HG03103 (cell line): ENCODE measurements around the gene SIGLEC7.
"Not testable (repeated sequence)": the region's sequence is repeated elsewhere in the genome, so short reads cannot be mapped to it uniquely, and the experiment has no call there.

Source experiments
- ATAC-seq: cut with Tn5 transposase; IDR thresholded peaks from one replicate; pipeline ENCODE4 v1.9.1; 2021; ENCODE audit warnings: low read depth; ENCODE audit not compliant: unreplicated experiment

Gene SIGLEC7

DNA sequence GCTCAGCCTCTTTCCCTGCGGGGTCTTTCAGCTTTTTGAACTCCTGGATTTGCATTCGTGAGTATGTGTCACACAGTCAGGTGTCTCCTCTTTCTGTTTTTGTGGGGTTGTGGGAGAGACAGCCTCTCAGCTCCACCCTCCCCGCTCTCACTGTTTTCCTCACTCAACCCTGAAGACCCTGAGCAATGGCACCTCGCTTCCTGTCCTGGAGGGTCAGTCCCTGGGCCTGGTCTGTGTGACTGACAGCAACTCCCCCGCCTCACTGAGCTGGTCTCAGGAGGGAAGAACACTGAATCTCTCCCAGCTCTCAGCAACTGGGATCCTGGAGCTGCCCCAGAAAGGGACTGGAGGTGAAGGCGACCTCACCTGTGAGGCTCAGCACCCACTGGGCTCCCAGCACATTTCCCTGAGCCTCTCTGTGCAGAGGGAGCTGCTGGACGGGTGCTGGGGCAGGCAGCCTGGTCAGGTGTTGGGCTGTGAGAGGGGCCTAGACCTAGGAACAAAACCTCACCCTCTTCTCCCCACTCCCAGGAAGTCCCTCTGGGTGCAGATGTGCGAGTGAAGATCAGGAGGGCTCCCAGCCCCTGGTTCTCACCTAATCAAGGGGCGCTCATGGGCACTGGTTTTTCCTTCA, 4.2 kb upstream of the SIGLEC7 start:
- ATAC-seq: no peak

DNA sequence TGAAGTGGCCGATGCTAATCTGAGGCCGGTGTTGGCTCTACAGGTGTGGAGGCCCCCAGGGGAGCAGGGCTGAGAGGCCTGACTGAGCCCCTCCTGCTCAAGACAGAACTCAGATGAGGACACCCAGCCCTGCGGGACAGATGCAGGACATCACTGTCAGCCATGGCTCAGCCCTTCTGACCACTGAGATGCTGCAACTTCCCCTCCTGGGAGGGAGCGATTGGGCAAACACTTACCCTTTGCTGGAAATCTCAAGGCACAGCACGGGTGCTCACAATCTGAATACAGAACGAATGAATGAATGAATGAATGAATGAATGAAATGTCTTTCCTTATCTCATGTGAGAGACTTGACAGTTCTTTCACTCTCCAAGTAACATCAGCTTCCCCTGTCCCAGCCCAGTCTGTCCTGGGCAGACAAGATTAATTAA, 3.5 kb upstream of the SIGLEC7 start:
- ATAC-seq: no peak

DNA sequence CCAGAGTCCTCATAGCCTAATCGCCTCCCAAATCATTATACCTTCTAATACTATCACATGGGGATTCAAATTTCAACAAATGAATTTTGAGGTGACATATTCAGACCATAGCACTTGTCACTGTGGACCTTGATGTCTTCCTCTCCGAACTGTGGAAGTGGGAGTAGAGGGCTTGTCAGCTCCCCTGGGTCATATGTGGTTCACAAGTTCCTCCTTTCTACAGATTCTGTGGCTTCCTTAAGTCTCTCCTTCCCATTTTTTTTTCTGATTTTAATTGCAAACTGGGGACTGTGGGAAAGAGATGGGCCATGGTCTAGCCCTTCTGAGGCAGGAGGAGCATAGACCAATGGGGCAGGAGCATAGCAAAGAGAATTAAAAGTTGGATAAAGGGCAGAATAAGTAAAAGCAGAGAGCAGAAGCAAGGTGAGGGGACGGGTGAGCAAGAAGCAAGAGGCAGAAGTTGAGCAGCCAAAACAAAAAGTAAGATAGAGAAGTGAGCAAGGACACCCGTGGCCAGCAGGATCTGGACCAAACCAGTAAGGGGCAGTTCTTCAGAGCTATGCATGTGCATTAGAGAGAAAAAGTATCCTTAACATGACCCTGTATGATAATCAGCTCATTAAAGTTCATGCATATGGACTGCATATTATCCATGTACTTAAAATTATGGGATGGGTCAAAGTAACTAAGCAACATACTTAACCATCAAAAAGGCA, 2.6 kb upstream of the SIGLEC7 start:
- no peak for ATAC-seq

DNA sequence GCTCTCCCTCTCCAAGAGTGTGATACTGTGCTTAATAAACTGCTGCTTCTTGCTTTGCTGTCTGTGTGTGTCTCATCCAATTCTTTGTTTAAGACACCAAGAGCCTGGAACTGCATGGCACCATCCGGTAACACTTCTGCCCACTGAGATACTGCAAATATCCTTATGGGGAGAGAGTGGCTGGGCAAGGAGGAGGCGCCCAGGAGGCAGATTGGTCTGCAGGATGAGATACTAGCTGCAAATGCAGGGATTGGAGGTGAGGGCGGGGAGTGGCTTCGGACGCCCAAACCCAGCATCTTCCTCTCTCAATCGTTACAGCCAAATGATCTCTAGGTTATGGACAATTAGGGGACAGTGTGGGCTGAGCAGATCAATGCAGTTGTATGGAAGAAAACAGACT, 1.7 kb upstream of the SIGLEC7 start:
- ATAC-seq: no peak

DNA sequence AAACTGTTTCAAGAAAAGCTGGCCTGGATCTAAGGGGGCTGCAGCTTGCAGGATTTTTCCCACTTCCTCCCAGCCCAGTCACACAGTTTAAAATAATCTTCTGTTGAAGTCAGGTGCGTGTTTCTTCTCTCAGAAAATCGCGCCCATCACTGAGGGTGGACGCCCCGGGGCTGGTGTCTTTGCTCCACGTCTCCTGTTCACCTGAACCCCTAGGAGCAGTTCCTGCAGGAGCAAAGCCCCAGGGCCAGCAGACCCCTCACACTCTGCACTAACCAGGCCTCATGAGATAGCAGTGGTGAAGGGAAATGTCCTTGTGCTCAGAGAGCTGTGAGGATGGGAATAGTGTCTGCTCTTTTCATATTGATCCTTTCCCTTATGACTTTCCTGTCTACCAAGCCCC, 920 bp upstream of the SIGLEC7 start:
- no peak for ATAC-seq

DNA sequence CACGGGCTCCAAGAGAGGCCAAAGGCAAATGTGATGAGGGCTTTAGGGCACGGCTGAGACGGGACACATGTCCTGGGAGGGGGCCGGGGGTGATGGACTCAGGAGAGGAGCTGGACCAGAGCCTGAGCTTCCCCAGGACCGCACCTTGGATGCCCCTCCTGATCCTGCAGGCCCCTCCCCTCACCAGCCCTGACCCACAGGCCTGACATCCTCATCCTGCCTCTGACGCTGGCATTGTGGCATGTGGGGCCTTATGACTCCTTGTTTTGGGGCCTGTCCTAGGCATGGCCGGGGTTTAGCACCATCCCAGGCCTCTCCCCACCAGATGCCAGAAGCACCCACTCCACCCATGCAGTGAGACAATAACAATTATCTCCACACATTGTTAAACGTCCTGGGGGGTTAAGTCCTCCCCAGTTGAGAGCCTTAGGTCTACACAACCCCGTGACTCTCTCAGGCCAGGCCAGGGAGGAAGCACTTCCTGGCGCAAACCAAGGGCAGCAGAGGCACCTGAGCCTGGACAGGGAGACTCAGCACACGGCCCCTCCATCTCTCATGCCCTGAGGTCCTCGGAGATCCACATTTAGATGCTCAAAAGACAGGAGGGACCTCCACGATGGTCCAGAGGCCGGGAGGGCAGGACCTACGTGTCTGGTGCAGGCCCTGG, 841 bp downstream of the SIGLEC7 start:
- not testable (repeated sequence) for ATAC-seq

DNA sequence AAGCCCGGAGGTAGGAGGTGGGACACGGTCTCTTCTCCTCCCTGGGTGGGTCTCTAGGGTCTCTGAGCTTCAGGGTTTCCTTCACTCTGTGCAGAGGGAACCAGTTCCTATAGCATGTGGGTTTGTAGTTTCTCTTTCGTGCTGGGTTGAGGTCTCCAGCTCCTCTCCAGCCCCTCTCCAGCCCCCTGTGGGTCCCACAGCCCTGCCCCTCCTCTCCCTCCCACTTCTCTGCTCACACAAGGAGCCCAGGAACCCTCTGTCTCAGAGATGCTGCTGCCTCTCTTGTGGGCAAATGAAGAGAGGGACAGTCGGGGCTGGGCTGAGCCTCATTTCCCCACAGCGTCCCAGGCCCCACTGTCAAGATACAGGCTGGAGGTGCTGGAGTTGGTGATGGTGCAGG, 1.4 kb downstream of the SIGLEC7 start:
- no peak for ATAC-seq

DNA sequence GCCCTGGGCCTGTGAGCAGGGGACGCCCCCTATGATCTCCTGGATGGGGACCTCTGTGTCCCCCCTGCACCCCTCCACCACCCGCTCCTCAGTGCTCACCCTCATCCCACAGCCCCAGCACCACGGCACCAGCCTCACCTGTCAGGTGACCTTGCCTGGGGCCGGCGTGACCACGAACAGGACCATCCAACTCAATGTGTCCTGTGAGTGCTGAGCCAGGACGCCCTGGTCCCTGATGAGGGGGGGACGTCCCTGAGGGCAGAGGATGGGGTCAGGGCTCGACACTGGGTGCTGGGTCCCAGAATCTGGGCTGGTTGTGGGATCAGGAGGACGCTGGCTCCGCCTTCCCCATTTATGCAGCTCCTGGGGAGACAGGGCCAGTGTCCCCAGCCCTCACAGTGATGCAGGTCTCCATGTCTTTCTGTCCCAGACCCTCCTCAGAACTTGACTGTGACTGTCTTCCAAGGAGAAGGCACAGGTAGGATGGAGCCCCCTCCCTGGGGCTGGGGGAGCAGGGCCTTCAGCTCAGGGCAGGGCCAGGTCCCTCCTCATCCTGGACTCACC, 2.5 kb downstream of the SIGLEC7 start:
- no peak for ATAC-seq

DNA sequence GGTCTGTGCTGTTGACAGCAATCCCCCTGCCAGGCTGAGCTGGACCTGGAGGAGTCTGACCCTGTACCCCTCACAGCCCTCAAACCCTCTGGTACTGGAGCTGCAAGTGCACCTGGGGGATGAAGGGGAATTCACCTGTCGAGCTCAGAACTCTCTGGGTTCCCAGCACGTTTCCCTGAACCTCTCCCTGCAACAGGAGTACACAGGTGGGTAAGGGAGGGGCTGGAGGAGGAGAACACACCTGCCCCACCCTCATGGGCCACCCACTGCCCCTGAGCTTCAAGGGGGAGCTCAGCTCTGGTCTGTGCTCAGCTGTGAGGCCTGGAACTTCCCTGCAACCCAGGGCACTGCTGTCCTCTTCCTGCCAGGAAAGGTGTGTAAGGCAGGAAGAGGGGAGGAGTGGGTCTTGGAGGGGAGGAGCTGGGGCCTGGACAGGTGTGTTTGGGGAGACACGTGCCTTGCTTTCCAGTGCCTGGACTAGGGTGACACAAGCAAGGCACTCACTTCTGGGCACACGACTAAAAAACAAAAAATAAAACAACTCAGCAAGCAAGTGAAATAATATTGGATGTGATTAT, 3.9 kb downstream of the SIGLEC7 start:
- no peak for ATAC-seq

DNA sequence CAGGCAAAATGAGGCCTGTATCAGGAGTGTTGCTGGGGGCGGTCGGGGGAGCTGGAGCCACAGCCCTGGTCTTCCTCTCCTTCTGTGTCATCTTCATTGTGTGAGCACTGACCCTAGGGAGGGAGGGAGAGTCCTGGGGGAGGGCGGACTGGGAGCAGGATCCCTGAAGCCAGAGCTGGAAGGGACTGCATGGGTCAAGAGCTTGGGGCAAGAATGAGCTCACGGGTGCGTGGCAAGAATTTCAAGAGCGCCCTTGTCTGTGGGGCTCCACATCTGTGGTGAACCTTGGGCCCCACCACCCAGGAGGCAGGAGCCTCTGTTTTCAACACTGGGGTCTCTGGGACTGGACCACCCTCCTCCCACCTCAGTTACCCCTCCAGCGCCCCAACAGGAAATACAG, 4.7 kb downstream of the SIGLEC7 start:
- no peak for ATAC-seq

DNA sequence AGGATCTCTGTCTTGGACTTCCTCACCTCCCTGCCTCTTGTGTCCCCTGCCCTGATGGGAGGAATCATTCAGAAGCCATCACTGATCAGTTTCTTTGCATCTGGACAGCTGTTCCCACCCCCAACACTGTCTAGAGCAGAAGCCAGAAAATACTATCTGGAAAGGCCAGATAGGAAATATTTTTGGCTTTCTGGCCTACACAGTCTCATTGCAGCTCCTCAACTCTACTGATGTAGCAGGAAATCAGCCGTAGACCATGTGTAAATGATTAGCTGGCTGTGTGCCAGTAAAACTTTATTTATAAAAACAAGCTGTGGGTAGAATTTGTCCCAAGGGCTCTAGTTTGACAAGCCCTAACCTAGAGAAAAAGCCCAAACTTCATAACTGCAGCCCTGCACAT, 5.6 kb downstream of the SIGLEC7 start:
- ATAC-seq: no peak

DNA sequence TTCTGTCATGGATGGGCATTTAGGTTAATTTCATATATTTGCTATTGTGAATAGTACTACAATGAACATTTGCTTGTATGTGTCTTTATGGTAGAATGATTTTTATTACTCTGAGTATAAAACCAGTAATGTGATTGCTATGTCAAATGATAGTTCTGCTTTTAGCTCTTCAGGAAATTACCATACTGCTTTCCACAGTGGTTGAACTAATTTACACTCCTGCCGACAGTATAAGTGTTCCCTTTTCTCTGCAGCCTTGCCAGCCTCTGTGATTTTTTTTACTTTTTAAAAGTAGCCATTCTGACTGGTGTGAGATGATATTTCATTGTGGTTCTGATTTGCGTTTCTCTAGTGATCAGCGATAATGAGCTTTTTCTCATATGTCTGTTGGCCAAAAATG, 6.5 kb downstream of the SIGLEC7 start:
- no peak for ATAC-seq

DNA sequence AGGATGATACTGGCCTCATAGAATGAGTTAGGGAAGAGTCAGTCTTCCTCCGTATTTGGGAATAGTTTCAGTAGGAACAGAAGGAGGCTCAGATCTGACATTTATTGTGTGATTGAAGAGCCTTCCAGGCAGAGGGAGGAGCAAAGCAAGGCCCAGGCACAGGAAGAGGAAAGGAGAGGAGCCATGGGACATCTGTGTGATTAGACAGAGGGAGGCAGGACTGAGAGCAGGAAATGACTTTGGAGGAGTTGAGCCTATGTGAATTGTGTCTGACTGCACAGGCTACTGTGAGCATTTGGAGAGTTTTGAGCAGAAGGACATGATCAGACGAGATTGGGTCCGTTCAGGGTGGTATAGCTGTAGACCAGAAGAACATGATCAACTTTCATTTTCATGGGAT, 8.5 kb downstream of the SIGLEC7 start:
- ATAC-seq: no peak

DNA sequence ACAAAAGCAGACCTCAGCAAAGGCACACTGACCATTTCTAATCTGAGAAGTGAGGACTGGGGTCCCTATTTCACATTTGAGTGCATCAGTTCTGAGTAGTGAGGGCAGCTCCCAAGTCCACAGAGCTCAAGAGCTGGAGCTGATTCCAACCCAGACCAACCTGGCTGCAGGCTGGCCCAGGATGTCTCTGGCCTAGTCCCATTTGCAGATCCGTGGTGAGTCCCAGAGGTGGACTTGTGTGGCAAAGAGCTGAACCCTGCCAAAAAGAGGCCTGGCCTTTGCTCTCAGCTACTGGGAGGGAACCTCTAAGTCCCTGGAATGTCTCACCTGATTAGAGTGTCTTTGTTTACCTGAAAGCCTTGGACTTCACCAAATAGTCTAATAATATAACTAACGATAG, 14.6 kb downstream of the SIGLEC7 start:
- ATAC-seq: no peak

DNA sequence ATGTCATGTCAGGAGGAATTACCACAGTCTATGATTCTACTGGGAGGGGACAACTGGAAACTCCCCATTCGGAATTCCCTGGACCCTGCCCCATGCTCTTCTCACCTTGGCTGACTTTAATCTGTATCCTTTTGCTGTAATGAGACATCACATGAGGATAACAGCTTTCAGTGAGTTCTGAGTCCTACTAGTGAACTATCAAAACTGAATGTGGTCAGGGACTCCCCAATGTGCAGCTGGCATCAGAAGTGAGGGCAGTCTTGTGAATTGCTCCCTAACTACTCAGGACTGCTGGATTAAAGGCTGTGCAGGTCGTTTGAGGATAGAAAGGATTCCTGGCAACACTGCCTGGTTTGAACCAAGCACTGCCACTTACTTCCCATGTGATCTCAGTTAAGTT, 15.2 kb downstream of the SIGLEC7 start:
- ATAC-seq: no peak

DNA sequence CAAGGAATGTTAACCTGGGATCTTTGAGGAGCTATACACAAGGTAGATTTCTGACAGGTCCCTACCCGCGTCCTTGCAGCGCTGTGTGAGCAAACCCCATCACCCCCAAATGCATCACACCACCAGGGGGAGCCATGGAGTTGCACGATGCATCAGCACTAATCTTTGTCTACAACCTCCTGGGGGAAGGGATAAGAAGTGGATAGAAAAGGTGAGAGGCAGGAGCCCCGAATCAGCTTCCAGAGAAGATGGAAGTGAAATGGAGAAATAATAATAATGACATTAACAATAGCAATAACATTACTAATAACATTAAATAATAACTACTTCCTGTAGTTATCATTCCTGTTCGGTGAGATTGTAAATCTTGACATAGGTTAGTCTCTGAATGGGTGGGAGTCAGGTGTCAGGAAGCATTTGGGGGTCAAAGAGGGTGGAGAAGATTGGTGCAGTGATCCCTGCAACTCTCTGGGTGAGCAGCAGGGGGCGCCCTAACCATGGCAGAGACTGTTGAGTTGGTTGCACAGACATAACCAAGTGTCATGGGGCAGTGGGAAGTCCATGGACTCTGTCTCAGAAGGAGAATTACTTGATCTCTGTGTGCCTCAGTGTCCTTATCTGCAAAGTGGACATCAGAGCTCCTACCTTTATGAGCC, 16.5 kb downstream of the SIGLEC7 start:
- ATAC-seq: no peak

DNA sequence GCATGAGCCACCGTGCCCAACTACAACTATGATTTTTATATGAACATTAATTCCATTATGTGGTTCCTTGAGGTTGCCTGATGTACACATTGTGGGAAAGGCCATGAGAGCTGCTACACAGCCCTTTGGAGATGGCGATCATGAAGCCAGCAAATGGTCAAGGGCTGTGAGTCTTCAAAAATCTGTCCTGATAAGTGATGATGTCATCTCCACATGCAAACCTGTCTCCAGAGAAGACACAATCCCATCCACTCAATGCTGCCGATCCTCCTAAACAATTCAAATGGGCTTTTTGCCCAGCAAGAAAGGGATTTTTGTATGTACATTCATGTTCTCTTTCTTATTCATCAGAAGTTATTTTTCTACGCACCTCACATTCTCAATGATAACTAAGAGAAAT, 17.6 kb downstream of the SIGLEC7 start:
- ATAC-seq: no peak

DNA sequence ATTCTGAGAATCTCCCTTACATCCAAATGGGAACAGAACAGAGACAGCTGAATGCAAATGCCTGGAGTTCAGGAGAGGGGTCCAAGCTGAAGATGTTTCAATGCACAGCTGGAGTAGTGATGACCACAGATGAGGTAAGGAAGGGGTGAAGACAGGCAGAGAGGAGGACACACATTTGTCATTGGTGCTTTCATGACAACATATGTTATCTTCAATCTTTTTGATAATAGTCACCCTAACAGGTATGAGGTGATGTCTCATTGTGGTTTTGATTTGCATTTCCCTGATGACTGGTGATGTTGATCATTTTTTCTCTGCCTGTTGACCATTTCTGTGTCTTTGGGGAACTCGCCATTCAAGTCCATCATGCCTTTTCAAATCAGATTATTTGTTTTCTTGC, 19.2 kb downstream of the SIGLEC7 start:
- ATAC-seq: no peak

DNA sequence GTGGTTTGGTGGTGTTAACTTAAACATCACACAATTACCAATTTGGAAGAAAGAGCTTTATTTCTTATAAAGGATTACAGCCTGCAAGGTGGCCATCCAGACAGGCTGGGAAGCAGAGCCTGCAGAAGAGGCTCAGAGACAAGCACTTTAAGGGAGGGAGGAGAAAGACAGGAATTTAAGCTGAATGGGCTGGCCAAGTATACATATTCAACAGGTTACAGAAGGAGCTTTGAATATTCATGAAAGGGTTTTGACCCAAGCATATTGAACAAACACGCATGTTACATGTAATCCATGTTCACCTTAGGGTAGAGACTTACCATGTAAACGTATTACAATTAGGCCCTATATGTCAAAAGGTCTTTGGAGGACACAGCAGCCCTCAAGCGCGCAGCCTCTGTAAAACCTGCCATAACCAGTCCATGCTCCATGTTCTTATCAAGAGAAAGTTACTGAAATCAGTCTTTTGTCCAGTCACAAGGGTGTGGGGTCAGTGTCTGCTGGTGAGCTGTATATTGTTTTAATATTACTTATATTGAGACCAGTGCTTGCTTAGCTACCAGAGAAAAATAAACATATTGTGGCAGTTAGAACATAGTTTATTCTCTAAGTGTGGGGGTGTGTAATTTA, 19.9 kb downstream of the SIGLEC7 start:
- no peak for ATAC-seq

DNA sequence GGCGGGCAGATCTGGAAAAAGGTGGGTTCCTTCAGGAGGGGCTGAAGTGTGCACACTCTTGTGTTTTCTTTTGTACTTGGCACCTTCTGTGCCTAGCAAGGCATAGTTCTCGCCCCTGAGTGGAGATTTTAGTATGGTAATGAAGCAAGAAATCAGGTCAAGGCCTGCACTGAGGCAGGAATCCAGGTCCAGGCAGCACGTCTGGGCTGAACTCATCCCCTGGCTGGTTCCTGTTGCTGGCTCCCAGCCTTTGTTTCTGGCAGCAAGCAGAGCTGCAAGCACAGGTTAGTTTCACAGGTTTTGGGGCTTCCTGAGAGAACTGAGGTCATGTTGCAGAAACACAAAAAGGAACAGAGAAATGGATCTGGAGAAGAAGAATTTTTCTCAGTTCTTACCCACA, 21.2 kb downstream of the SIGLEC7 start:
- no peak for ATAC-seq
